Measurements from ENCODE around the gene DOK3.

Gene DOK3

DNA sequence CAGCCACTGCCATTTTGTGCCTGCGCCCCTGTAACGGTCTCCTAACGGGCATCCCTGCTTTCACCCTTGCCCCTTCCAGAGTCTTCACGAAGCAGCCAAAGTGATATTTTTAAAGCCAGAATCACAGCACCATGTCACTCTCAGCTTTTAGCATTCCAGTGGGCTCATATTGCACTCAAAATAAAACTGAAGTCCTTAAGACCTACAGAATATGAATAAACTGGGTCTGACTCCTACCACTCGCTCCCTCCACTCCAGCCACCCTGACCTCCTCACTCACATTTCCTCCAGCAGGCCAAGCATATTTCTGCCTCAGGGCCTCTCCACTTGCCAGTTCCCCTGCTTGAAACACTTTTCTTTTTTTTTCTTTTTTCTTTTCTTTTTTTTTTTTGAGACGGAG, 9.8 kb downstream of the DOK3 start:
- TF ChIP-seq POU6F1 (CRISPR knock-in tag; IDR thresholded peaks at IDR 0.05; ENCODE audit: borderline replicate concordance, low read depth) (no peak), ZFP30 (CRISPR knock-in tag; IDR thresholded peaks at IDR 0.05) (no peak), ESRRG (CRISPR knock-in tag; IDR thresholded peaks at IDR 0.05) (no peak), ZNF565 (CRISPR knock-in tag; conservative IDR thresholded peaks at IDR 0.05; ENCODE audit: low read depth) (no peak), ARNTL (CRISPR knock-in tag; IDR thresholded peaks at IDR 0.05; ENCODE audit: borderline replicate concordance, low read depth) (no peak), ISL1 (CRISPR knock-in tag; IDR thresholded peaks at IDR 0.05) (no peak), ZNF70 (CRISPR knock-in tag; IDR thresholded peaks at IDR 0.05) (no peak), BACH2 (CRISPR knock-in tag; IDR thresholded peaks at IDR 0.05; ENCODE audit: borderline replicate concordance) (no peak), GLIS3 (CRISPR knock-in tag; IDR thresholded peaks at IDR 0.05) (no peak), TOX (CRISPR knock-in tag; IDR thresholded peaks at IDR 0.05; ENCODE audit: borderline replicate concordance) (no peak), ZC3H10 (CRISPR knock-in tag; IDR thresholded peaks at IDR 0.05) (no peak), ZNF8 (CRISPR knock-in tag; IDR thresholded peaks at IDR 0.05) (no peak)
- TF ChIP-seq, protein P1, sequence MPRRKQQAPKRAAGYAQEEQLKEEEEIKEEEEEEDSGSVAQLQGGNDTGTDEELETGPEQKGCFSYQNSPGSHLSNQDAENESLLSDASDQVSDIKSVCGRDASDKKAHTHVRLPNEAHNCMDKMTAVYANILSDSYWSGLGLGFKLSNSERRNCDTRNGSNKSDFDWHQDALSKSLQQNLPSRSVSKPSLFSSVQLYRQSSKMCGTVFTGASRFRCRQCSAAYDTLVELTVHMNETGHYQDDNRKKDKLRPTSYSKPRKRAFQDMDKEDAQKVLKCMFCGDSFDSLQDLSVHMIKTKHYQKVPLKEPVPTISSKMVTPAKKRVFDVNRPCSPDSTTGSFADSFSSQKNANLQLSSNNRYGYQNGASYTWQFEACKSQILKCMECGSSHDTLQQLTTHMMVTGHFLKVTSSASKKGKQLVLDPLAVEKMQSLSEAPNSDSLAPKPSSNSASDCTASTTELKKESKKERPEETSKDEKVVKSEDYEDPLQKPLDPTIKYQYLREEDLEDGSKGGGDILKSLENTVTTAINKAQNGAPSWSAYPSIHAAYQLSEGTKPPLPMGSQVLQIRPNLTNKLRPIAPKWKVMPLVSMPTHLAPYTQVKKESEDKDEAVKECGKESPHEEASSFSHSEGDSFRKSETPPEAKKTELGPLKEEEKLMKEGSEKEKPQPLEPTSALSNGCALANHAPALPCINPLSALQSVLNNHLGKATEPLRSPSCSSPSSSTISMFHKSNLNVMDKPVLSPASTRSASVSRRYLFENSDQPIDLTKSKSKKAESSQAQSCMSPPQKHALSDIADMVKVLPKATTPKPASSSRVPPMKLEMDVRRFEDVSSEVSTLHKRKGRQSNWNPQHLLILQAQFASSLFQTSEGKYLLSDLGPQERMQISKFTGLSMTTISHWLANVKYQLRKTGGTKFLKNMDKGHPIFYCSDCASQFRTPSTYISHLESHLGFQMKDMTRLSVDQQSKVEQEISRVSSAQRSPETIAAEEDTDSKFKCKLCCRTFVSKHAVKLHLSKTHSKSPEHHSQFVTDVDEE (CRISPR knock-in tag; IDR thresholded peaks at IDR 0.05): no peak
- no peak for ATAC-seq

GRCh38 chr5:177498013-177498787, 11.4 kb downstream of the DOK3 start:
- no peak for ATAC-seq
- TF ChIP-seq ZC3H10 (CRISPR knock-in tag; IDR thresholded peaks at IDR 0.05): no peak

DNA sequence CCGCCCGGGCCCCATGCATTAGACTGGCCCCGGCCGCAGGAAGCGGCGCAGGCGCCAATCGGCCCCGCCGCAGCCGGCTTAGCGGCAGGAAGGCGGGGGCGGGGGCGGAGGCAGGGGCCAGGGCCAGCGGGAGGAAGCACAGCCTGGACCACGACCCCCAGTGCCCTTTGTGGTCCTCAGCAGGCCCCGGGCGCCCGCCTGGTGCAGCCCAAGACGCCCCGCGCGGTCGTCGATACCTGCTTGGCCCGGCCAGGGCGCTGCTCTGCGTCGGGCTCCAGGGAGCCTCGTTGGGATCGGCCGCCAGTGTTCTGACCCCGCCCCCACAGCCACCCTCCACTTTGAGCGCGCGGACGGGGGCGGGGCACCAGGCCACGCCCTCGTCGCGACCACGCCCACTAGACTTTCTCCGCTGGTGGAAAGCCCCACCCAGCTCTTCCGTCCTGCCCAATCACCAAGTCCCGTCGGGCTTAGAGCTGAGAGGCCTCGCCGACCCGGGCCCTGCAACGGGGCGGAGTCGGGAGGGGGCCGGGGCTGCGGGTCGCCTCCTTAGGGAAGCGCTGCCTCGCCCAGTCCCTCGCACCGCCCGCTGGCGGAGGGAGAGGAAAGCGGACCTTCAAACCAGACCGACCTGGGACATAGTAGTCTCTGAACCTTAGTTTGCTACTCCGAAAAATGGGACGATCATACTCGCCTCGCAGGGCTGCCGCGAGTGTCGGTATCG, 12.2 kb downstream of the DOK3 start, which contains the start of gene PDLIM7:
Gene PDLIM7, minus strand, starts transcription at position 313 of the 721 bp plus-strand sequence. CDS start 1,092 bp downstream, outside the sequence.
- ATAC-seq: peak; percentile 74
- TF ChIP-seq SNAI2 (CRISPR knock-in tag; IDR thresholded peaks at IDR 0.05) (no peak), OSR1 (CRISPR knock-in tag; IDR thresholded peaks at IDR 0.05) (no peak), ZNF70 (CRISPR knock-in tag; IDR thresholded peaks at IDR 0.05) (no peak), POU6F1 (CRISPR knock-in tag; IDR thresholded peaks at IDR 0.05; ENCODE audit: borderline replicate concordance, low read depth) (peak; percentile 70; the same call in 1 of the 2 replicates), CSDC2 (CRISPR knock-in tag; IDR thresholded peaks at IDR 0.05) (no peak), TOX (CRISPR knock-in tag; IDR thresholded peaks at IDR 0.05; ENCODE audit: borderline replicate concordance) (no peak), BACH2 (CRISPR knock-in tag; IDR thresholded peaks at IDR 0.05; ENCODE audit: borderline replicate concordance) (no peak), PATZ1 (CRISPR knock-in tag; IDR thresholded peaks at IDR 0.05; ENCODE audit: borderline replicate concordance) (no peak; the same call in 1 of the 2 replicates)
- TF ChIP-seq, protein P1 (CRISPR knock-in tag; IDR thresholded peaks at IDR 0.05): no peak

Measured in SK-N-SH treated with all-trans-retinoic acid at 6 μM for 48 hours (cell line).